ENCODE results near the gene PRMT1.

- TF ChIP-seq CTCF (IDR thresholded peaks at IDR 0.05; ENCODE audit: poor library complexity, severe bottlenecking) (peak; percentile 45), POLR2AphosphoS5 (IDR thresholded peaks at IDR 0.05) (peak; percentile 98), REST (IDR thresholded peaks at IDR 0.05; ENCODE audit: borderline replicate concordance) (peak; percentile 64), EZH2 (IDR thresholded peaks at IDR 0.05; ENCODE audit: borderline replicate concordance, insufficient read depth, low read length, poor library complexity, severe bottlenecking) (no peak), TAF1 (IDR thresholded peaks at IDR 0.05; ENCODE audit: low read depth) (peak; percentile 50), EP300 (conservative IDR thresholded peaks at IDR 0.05; ENCODE audit: poor library complexity, severe bottlenecking) (peak; percentile 48), RAD21 (conservative IDR thresholded peaks at IDR 0.05) (no peak), MXI1 (conservative IDR thresholded peaks at IDR 0.05; ENCODE audit: poor library complexity, severe bottlenecking) (peak; percentile 96)
These were observed at the start of gene PRMT1 for GRCh38 chr19:49677231-49677900.
